NCI-H510A (cell line): ENCODE measurements around the gene CAPN7.

Source experiments
- DNase-seq: peaks from one replicate; lab custom pipeline; 2025; lab: John Stamatoyannopoulos, UW

Gene CAPN7

DNA sequence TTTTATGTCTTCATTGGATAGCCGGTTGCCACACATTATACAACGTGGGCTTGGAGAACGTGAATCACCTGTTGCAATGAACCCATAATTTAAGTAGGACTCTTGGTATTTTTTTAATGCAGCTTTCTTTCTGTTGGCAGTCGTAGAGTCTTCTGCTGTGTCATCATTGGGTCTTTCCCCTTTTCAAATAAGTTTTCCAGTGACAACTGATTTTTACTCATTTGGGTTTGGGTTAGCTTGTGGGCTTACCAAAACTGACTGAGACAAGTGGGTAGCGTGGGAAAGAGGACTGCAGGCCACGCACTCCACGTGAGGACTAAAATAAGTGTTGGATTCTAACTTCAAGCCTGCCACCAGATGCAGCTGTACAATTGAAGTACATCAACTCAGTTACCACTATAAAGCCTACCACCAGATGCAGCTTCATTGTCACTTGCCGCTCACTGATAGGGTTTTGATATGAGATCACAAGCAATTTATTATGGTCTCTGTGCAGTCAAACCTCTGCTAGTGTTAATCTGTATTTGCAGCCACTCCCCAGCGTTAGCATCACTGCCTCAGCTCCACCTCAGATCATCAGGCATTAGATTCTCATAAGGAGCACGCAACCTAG lies 6.4 kb upstream of the CAPN7 start:
- DNase-seq = no peak

DNA sequence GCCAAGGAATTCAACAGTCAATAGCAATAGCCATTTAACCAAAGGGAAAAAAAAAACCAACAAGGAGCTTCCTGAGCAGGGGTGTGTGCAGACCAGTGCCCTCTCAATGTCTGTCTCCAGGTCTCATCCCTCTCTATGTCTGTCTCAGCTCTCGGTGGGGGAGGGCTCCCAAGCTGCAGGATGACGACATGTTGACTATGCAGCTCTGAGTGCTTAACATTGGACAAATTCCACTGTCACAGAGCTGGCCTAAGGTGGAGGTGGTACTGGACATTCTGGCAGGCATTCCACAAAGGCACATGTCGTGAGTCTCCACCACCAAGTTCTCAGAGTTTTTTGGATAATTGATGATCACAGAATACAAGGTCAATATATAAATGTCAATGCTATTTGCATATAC lies 2.0 kb upstream of the CAPN7 start:
- no peak for DNase-seq

DNA sequence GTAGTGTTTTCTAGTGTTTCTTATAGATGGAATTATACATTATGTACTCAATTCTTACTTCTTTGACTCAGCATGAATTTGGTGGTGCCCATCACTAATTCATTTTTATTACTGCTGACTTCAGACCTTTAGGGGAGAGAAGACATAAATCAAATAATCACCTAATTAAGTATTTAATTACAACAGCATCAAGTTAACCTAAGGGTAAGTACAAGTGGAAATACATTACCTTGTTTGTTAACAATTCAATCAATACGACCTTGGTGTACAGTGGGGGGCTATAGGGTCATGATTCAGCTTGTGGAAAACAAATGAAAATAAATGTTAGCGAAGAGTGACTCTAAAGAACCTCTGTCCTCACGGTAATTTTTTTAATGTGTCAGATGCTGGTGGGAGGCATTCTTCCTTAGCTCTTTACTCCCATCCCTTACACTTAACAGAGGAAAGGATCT lies 538 bp upstream of the CAPN7 start:
- DNase-seq = no peak

DNA sequence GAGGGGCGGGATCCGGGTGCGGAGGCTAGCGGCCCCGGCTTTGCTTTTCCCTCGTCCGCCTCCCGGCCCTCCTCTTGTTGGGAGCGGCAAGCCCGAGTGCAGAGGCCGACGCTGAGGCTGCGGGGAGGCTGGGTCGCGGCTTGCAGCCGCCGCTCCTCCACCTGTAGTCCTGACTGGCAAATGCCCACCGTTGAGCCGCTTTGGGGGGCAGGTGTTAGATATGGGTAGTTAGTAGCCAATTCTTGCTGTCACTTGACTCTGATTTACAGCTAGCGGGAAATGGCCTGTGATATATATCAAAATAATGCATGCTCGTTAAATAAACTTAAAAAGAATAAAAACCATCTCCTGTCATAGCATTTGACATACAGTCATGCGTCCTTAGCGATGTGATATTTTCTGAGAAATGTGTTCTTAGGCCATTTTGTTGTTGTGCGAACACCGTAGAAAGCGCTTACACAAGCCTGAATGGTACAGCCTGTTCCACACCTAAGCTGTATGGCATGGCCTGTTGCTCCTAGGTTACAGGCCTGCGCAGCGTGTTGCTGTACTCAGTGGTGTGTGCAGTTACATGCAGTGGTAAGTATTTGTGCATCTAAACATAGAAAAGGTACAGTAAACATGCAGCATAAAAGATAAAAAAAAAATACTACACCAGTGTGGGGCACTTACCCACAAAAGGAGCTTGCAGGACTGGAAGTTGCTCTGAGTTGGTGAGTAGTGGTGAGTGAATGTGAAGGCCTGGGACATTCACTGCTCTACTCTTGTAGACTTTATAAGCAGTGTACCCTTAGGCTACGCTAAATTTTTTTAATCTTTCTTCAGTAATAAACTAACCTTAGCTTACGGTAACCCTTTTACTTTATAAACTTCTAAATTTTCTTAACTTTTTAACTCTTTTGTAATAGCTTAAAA lies 873 bp downstream of the CAPN7 start:
- DNase-seq = no peak

DNA sequence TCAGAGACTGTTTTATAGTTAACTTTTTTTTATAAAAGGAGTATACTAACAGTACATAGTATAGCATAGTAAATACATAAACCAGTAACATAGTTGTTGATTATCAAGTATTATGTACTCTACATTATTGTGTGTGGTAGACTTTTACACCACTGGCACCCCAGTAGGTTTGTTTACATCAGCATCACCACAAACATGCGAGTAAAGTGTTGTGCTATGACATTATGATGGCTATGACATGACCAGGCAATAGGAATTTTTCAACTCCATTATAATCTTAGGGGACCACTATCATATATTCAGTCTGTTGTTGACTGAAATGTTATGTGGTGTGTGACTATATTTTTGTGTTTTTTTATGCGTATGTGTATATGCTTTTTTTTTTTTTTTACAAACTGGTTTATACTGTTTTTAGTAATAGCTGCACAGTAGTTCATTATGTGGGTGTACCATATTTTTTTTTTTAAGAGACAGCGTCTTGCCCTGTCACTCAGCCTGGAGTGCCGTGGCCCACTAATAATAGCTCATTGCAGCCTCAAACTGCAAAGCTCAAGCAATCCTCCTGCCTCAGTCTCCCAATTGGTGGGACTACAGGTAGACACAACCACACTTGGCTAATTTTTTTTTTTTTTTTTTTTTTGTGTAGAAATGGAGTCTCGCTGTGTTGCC lies 1.9 kb downstream of the CAPN7 start:
- DNase-seq = no peak

DNA sequence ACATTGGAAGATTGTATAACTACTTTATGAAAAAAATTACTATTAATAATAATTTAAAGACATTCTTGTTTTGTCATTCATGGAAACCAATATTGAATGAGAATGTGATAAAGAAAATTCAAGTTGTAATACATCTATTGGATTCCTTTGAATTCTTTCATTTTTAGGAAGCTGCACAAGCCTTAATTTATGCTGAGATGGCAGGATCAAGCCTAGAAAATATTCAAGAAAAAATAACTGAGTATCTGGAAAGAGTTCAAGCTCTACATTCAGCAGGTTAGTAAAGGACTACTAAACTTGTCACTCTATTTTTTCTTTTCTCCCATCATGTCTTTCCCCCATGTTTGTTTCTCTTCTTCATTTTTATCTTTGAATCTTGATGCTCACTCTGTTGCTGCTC lies 5.9 kb downstream of the CAPN7 start:
- DNase-seq = no peak

DNA sequence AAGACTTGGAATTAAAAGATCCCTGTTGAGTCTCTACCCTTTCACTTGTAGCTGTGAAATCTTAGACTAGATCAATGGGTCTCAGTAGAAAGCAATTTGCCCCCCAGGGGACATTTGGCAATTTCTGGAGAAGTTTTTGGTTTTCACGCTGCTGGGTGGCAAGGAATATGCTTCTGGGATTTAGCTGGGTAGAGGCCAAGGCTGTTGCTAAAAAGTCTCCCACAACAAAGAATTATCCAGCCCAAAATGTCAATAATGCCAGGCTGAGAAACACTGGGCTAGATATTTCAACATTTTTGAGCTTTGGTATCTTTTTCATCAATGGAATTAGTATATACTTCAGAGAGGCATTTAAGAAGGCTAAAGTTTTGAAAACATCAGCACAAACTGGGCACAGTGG lies 8.7 kb downstream of the CAPN7 start:
- no peak for DNase-seq

DNA sequence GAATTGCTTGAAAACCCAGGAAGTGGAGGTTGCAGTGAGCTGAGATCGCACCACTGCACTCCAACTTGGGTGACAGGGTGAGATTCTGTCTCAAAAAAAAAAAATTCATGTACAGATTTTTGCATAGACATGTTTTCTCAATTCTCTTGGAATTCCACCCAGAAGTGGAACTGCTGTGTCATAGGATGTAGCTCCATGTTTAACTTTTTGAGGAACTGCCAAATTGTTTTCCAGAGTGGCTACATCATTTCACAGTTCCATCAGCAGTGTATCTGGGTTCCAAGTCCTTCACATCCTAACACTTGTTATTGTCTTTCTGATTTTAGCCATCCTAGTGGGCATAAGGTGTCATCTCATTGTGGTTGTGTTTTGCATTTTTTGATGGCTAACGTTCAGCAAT lies 9.9 kb downstream of the CAPN7 start:
- no peak for DNase-seq

DNA sequence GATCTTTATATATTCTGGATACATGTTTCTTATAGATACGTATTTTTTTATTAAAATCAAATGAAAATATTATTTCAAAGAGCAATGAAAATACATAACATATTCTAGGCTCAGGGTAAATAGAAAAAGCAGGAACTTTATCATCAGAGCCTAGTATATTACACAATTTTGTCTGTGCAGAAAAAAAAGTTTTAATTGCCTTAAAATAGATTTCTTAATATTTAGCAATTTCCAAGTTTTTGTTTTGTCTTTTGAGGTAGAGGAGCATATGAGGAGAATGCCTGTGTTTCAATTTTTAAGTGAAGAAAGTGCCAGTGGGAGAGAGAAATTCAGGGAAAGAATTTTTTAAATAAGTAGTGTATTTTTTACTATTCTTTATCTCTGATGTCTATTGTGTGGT lies 10.5 kb downstream of the CAPN7 start:
- DNase-seq = no peak

DNA sequence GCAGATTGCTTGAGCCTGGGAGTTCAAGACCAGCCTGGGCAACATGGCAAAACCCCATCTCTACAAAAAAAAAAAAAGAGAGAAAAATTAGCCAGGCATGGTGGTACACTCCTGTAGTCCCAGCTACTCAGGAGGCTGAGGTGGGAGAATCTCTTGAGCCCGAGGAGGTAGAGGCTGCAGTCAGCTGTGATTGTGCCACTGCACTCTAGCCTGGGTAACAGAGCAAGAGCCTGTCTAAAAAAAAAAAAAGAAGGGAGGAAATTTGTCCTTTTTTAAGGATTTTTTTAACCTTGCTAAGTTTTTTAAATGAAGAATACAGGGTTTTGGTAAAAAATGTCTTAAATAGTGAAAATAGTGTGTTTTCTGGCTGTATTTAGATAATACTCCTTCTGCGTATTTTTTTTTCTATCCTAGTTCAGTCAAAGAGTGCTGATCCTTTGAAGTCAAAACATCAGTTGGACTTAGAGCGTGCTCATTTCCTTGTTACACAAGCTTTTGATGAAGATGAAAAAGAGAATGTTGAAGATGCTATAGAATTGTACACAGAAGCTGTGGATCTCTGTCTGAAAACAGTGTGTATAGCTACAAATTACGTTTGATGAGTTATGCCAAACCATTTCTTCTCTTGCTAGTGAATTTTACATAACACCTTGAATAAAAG lies 11.1 kb downstream of the CAPN7 start:
- no peak for DNase-seq

DNA sequence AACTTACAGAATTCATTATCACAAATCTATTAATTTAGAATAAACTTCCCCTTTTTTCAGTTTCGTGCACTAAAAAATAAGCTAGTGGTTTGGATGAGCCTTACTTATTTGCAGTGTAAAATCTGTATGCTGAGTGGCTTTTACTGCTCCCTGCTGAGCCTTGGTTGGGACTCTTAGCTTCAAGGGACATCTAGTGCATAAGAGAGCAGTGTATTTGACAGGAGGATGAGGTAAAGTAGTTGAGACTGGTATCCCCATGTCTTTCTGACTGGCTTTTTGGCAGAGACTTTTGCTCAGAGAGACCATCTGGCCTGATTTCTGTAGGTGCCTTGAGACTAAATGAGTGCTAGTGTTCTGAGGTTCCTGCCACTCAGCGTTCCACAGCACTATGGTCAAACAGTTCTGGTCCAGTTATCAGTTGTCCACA lies 11.8 kb downstream of the CAPN7 start:
- DNase-seq = no peak

DNA sequence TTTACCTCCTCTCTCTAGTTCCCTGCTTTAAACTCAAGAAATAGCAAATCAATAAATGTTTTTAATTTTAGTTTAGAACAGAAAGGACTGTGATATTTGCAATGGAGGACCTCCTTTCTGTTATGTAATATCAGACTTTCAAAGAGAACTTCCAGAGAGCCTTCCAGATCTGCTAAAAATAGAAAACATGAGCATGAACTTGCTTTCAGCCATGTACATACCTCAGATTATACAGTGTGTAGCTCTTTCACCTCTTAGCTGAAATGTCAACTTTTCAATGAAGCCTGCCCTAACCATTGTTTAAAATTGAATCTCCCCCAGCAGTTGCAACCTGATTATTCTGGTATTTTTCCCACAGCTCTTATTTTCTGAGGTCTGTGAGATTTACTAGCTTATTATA lies 12.6 kb downstream of the CAPN7 start:
- DNase-seq = no peak

DNA sequence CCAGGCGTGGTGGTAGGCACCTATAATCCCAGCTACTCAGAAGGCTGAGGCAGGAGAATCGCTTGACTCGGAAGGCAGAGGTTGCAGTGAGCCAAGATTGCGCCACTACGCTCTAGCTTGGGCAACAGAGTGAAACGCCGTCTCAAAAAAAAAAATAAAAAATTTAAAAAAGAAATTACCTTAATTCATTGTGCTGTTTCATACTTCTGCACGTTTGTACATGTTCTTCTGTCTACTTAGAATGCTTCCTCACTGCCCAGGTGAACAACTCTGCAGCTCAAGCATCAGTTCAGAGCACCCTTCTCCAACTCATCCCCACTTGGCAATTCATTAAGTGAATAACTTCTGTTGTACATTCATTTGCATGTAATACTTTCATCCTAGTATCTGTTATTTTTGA lies 14.0 kb downstream of the CAPN7 start:
- DNase-seq = no peak

DNA sequence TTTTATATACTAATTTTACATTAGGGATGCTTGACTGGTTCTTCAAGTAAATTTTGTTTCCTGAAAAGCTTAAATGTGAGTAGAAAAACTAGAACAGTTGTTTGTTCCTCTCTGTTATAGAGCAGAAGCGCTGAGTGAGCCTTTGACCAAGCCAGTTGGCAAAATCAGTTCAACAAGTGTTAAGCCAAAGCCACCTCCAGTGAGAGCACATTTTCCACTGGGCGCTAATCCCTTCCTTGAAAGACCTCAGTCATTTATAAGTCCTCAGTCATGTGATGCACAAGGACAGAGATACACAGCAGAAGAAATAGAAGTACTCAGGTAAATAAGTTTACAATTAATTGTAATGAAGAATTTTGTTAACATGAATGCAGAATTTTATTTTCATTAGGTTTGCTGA lies 14.6 kb downstream of the CAPN7 start:
- DNase-seq = no peak

DNA sequence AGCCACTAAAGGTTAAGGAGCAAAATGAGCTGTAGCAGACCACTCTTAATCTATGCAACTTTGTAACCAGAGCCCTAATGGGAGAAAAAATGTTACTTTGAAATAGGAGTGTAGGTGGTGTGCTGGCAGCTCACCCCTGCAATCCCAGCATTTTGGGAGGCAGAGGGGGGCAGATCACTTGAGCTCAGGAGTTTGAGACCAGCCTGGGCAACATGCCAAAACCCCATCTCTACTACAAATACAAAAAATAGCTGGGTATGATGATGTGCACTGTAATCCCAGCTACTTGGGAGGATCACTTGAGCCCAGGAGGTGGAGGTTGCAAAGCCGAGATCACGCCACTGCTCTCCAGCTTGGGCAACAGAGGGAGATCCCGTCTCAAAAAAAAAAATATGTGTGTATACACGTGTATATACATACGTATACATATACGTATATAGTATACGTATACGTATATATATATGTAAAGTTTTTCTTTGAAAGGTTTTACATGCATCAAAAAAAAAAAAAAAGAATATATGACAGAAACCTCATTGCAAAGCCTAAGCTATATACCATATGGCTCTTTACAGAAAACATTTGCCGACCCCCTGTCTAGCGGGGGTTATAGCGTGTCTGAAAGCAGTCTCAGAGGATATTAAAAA lies 15.7 kb downstream of the CAPN7 start:
- no peak for DNase-seq

DNA sequence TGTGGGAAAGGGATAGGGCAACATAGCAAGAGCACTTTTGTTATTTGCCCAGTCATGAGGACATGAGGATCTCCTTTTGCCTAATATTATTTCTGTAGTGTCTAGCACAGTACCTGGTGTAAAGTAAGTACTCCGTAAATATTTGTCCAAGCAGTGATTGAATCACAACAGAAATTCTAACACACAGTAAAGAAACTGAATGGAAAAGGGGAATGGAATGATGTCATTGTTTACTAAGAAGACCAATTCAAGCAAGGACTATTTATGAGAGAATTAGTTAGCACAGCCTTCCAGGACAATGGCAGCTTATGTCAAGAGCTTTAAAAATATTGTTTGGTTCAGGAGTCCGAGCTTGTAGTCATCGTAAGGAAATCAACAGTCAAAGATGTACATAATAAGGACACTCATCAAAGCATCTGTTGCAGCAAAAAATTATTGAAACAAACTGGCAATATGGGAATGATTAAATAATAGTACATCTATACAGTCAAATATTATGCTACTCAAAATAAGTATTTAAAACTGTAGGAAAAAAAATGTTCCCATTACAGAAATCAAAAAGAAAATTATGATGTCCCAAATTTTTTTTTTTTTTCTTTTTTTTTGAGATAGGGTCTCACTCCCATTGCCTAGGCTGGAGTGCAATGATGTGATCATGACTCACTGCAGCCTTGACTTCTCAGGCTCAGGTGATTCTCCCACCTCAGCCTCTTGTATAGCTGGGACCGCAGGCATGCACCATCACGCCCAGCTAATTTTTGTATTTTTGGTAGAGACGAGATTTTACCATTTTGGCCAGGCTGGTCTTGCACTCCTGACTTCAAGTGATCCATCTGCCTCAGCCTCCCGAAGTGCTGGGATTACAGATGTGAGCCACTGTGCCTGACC lies 17.9 kb downstream of the CAPN7 start:
- no peak for DNase-seq

DNA sequence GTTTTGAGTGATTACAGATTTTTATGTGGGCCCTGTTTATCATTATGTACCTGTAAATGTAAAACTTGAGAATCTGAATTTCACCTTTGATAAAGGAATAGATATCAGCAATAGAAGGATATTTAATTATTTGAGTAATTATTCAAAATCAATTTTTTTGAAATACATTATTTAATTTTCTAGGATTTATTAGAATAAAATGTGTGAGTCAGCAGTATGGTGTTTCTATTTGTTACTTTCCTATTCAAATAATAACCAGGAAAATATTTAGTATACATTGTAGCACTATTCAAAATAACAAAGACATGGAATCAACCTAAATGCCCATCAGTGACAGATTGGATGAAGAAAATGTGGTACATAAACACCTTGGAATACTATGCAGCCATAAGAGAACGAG lies 22.1 kb downstream of the CAPN7 start:
- DNase-seq = no peak

DNA sequence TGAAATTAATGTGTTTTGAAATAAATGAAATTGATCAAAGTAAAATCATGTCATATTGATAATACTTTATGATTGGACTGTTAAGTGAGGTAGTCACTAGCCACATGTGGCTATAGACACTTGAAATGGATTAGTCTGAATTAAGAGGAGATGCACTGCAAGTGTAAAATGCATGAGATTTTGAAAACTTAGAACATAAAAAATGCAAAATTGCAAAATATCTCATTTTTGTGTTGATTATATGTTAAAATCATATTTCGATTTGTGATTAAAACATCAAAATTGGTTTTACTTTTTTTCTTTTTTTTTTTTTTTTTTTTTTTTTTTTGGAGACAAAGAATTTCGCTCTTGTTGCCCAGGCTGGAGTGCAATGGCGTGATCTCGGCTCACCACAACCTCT lies 23.2 kb downstream of the CAPN7 start:
- DNase-seq = no peak

DNA sequence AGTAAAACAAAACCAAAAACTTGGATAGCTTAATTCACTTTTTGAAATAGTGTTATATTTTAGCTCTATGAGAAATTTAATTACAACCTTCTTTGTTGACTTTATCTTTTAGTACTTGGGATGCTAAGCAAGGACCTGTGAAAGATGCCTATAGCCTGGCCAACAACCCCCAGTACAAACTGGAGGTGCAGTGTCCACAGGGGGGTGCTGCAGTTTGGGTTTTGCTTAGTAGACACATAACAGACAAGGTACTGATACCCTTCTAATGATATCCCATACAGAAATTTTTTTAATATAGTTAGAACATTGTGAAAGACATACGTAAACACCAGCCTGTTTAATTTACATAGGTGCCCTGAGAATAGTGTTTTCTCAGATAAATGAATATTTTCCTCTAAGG lies 35.3 kb downstream of the CAPN7 start:
- DNase-seq = no peak

DNA sequence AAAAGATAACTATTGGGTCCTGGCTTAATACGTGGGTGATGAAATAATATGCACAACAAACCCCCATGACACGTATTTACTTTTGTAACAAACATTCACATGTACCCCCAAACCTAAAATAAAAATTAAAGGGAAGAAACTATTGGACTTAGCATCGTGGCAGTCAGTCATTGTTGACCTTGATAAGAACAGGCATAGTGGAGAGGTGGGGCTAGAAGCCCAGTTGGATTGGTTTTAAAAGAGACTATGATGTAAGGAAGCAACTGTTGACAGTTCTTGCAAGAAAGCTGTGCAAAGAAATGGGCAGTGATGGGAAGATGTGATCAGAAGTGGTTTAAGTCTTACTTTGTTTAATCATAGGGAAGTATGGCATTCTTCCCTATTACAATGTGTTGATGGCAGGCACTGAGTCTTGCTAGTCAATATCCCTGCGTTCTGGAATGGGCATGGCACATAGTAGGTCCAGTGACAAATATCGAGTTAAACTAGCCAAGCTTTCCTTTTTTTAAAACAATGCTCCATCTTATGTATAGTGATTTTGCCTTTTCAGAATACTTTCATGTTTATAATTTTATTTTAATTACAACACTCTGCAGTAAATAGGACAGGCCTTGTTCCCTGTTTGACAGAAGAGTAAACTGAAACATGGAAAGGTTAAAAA lies 37.9 kb downstream of the CAPN7 start:
- no peak for DNase-seq
